Measurements from ENCODE around the gene VPS35L. TPM values are rescaled to one million over a fixed set of nuclear protein-coding genes. Genes with fewer than 3 reads are reported as not detected.
A peak's percentile ranks its signal among the peaks of the same experiment; 100 is the strongest.

VPS35L gene
- total RNA-seq, 1 experiment from 2014 or later = 11.7 TPM

GRCh38 chr16:19523184-19523558, 32.3 kb upstream of the VPS35L start:
- 0 out of 2 replicates have a peak, but pooled peaks cover 6% of the 10 kb centered on the region for H3K36me3 ChIP-seq (ENCODE audit: low read depth)
- H3K4me3 ChIP-seq = peak overlapping the region; percentile 79; the same call in 1 of the 2 replicates
- TF ChIP-seq EZH2 (IDR thresholded peaks at IDR 0.05; ENCODE audit: low read depth) = no peak
- no peak for TF ChIP-seq CTCF (conservative IDR thresholded peaks at IDR 0.05)
- BruUV-seq (replicated peaks) = no TSS peak
- no peak overlapping the region for H3K27ac ChIP-seq
- peaks cover 65% of the 10 kb centered on the region for H3K79me2 ChIP-seq (ENCODE audit: low read depth)
- no peak for DNase-seq
- ChIA-PET CTCF (no interaction called here), POLR2A (ENCODE audit: unreplicated experiment) (interaction anchor here (0.6 to 0.9 kb wide), 3 partner anchors 15 to 141 kb away, joined by 3 to 7 read pairs (median 4); no protein-coding TSS in a partner anchor)
- H3K9me2 ChIP-seq (ENCODE audit: insufficient read depth) = no peaks in the 10 kb centered on the region
- H2AFZ ChIP-seq = no peak overlapping the region
- H3K4me1 ChIP-seq (replicated peaks; ENCODE audit: insufficient read depth) = peaks cover 54% of the 10 kb centered on the region
- intact Hi-C loops (cut with micrococcal nuclease; ENCODE audit: unreplicated experiment) = loop anchor here (2.0 to 10.0 kb wide), 6 partner anchors 111 to 722 kb away; partner anchors contain the start of genes ARL6IP1 and TMC7
- H4K20me1 ChIP-seq (ENCODE audit: insufficient read depth) = no peaks in the 10 kb centered on the region
- no peaks in the 10 kb centered on the region for H3K9me3 ChIP-seq (ENCODE audit: insufficient read depth, low read depth)
- H3F3A ChIP-seq (ENCODE audit: insufficient read depth, low read depth) = peaks cover 14% of the 10 kb centered on the region
- peak overlapping the region; percentile 48 for H3K4me2 ChIP-seq
- no peaks in the 10 kb centered on the region for H3K27me3 ChIP-seq (ENCODE audit: insufficient read depth, low read depth)

DNA sequence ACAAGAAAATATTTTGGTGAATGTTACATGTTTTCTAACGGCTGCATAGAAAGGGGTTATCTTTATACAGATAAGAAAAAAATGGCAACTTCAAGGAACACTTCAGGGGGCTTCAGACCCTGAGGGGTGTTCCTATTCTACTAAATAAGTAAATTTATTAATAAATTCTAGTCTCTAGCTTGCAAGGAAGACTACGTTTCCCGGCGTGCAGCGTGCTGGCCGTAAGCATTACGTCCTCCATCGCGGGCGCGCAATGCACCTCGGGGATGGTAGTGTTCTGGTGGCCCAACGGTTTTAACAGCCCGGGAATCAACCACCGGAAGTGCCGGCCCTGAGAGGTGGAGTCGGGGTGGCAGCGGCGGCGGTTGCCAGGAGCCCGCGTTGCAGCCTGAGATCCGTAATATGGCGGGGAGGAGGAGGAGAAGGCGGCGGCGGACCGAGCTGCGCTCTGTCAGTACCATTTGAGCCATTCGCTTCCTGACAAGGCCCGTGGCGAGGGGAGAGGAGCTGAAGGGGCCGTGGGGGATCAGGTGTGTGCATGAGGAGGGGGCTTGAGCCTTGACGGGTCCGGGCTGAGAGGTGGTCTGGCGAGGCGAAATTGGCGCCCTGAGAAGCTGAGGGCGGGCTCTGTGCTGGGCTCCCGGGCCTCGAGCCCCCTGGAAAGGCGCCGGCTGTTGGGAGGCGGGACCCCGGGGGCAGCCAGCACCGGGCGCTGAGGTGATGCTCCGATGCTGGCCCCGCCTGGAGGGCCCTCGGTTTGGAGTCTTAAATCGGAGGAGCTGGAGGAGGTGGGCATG, 31.7 kb upstream of the VPS35L start, which contains the start of gene CCP110:
Gene CCP110 (plus strand): TSS at position 384 of the 797 bp plus-strand sequence. CDS start 3,940 bp downstream, outside the sequence.
- H3K9me2 ChIP-seq (ENCODE audit: insufficient read depth) = no peaks in the 10 kb centered on the region
- H2AFZ ChIP-seq = peak within 1 kb of the TSS; percentile 99
- H3F3A ChIP-seq (ENCODE audit: insufficient read depth, low read depth) = peaks cover 12% of the 10 kb centered on the region
- no peaks in the 10 kb centered on the region for H3K27me3 ChIP-seq (ENCODE audit: insufficient read depth, low read depth)
- ChIA-PET CTCF (interaction anchor here (0.6 kb wide), 1 partner anchor 35 kb away, joined by 10 read pairs; no protein-coding TSS in a partner anchor), POLR2A (ENCODE audit: unreplicated experiment) (interaction anchor here (0.6 to 0.9 kb wide), 5 partner anchors 16 to 1374 kb away, joined by 3 to 7 read pairs (median 5); no protein-coding TSS in a partner anchor)
- peaks cover 59% of the 10 kb centered on the region for H3K79me2 ChIP-seq (ENCODE audit: low read depth)
- H3K4me3 ChIP-seq = peak within 1 kb of the TSS; percentile 79
- intact Hi-C loops (cut with micrococcal nuclease; ENCODE audit: unreplicated experiment) = loop anchor here (2.0 to 10.0 kb wide), 6 partner anchors 111 to 723 kb away; partner anchors contain the start of genes ARL6IP1 and TMC7
- 0 out of 2 replicates have a peak, but pooled peaks cover 11% of the 10 kb centered on the region for H3K36me3 ChIP-seq (ENCODE audit: low read depth)
- H3K4me2 ChIP-seq = peak within 1 kb of the TSS; percentile 92
- peaks cover 48% of the 10 kb centered on the region for H3K4me1 ChIP-seq (replicated peaks; ENCODE audit: insufficient read depth)
- H3K27ac ChIP-seq = no peak within 1 kb of the TSS
- no peaks in the 10 kb centered on the region for H3K9me3 ChIP-seq (ENCODE audit: insufficient read depth, low read depth)
- BruUV-seq (replicated peaks) = no TSS peak
- TF ChIP-seq EZH2 (IDR thresholded peaks at IDR 0.05; ENCODE audit: low read depth) = no peak
- TF ChIP-seq CTCF (conservative IDR thresholded peaks at IDR 0.05) = no peak
- no peaks in the 10 kb centered on the region for H4K20me1 ChIP-seq (ENCODE audit: insufficient read depth)
- DNase-seq = peak; percentile 88 to 96

DNA sequence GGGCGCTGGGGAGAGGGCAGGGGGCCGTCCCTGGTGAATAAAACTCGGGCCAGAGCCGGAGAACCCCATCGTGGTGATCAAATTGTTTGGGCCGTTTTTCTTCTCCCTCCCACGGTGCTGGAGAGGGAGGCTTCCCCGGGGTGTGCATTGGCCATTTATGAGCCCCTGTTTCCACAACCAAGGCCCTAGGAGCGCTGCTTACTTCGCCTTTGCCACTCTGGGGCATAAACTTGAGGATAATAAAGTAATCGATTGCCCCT, 31.2 kb upstream of the VPS35L start:
- peaks cover 12% of the 10 kb centered on the region for H3F3A ChIP-seq (ENCODE audit: insufficient read depth, low read depth)
- intact Hi-C loops (cut with micrococcal nuclease; ENCODE audit: unreplicated experiment) = loop anchor here (5.0 to 10.0 kb wide), 5 partner anchors 112 to 539 kb away; partner anchors contain the start of gene TMC7
- peak overlapping the region; percentile 79 for H3K4me3 ChIP-seq
- H3K27ac ChIP-seq = no peak overlapping the region
- H3K9me2 ChIP-seq (ENCODE audit: insufficient read depth) = no peaks in the 10 kb centered on the region
- peak overlapping the region; percentile 92 for H3K4me2 ChIP-seq
- CTCF ChIA-PET = interaction anchor here (0.6 kb wide), 1 partner anchor 36 kb away, joined by 10 read pairs; no protein-coding TSS in a partner anchor
- 0 out of 2 replicates have a peak, but pooled peaks cover 11% of the 10 kb centered on the region for H3K36me3 ChIP-seq (ENCODE audit: low read depth)
- POLR2A ChIA-PET (ENCODE audit: unreplicated experiment) = interaction anchor here (0.6 to 0.7 kb wide), 2 partner anchors 29 to 1374 kb away, joined by 5 to 7 read pairs; no protein-coding TSS in a partner anchor
- no peaks in the 10 kb centered on the region for H3K9me3 ChIP-seq (ENCODE audit: insufficient read depth, low read depth)
- H3K27me3 ChIP-seq (ENCODE audit: insufficient read depth, low read depth) = no peaks in the 10 kb centered on the region
- no TSS peak for BruUV-seq (replicated peaks)
- H4K20me1 ChIP-seq (ENCODE audit: insufficient read depth) = no peaks in the 10 kb centered on the region
- DNase-seq = no peak
- TF ChIP-seq EZH2 (IDR thresholded peaks at IDR 0.05; ENCODE audit: low read depth) (no peak), CTCF (conservative IDR thresholded peaks at IDR 0.05) (no peak)
- peaks cover 42% of the 10 kb centered on the region for H3K4me1 ChIP-seq (replicated peaks; ENCODE audit: insufficient read depth)
- peak overlapping the region; percentile 99 for H2AFZ ChIP-seq
- H3K79me2 ChIP-seq (ENCODE audit: low read depth) = peaks cover 54% of the 10 kb centered on the region
